Measurements from ENCODE around the gene TRIM41.
"Not testable (repeated sequence)": the region's sequence is repeated elsewhere in the genome, so short reads cannot be mapped to it uniquely, and the experiment has no call there.

Gene TRIM41

GRCh38 chr5:181223058-181223728, at the start of gene TRIM41:
Gene TRIM41, plus strand, starts transcription at chr5:181223281. Its CDS starts 719 bp downstream, at chr5:181224000.
- peak; percentile 98 to 99 for DNase-seq (ENCODE audit: low read depth in 2 of 2)

DNA sequence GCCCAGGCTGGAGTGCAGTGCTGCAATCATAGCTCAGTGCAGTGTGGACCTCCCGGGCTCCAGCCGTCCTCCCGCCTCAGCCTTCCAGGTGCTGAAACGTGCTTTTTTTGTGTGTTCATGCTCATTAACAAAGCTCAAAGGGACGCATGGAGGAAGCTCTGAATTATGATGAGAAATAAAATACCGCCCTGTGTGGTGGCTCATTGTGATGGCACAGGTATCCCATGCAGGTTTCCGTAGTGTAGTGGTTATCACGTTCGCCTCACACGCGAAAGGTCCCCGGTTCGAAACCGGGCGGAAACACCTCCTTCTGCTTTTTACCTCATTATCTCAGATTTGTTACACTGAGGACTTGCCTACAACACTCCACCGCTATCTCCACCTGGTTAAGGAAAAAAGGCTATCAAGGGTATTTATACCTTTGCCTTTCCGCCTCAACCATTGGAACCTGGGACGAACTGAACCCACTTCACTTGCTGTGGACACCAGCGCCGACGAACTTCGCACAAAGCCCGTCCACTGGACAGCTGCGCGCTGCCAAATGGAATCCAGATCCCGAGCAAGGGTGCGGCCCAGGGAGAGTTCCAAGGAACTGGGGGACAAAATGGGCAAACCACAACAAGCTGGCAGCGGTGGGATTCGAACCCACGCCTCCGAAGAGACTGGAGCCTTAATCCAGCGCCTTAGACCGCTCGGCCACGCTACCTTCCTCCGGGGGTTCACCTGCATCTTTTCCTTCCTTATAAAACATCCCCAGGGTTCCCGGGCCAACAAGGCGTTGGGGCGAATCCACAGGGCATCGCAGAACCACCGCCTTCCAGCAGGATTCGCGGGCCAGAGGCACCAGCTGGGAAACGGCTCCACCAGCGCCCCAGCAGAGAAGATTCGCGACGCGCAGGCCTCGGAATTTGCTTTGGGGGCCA, 49.4 kb upstream of the TRIM41 start:
- peak in 1 of 2 donors; percentile 73 for DNase-seq (ENCODE audit: low read depth in 2 of 2)

DNA sequence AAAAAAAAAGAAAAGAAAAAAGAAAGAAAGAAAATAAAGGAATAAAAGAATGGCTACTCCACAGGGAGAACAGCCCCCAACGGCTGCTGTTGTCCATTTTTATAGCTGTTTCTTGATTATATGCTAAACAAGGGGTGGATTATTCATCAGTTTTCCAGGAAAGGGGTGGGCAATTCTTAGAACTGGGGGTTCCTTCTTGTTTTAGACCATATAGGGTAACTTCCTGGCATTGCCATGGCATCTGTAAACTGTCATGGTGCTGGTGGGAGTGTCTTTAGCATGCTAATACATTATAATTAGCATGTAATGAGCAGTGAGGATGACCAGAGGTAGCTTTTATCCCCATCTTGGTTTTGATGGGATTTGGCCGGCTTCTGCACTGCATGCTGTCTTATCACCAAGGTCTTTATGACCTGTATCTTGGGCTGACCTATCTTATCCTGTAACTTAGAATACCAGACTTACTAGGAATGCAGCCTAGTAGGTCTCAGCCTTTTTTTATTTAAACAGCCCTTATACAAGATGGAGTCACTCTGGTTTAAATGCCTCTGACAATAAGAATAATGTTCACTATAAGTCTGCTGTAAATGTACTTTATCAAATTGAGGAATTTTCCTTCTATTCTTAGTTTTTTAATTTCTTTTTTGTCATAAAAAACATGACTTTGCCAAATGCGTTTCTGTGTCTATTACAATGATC, 46.7 kb upstream of the TRIM41 start:
- no peak for DNase-seq (ENCODE audit: low read depth in 2 of 2)

DNA sequence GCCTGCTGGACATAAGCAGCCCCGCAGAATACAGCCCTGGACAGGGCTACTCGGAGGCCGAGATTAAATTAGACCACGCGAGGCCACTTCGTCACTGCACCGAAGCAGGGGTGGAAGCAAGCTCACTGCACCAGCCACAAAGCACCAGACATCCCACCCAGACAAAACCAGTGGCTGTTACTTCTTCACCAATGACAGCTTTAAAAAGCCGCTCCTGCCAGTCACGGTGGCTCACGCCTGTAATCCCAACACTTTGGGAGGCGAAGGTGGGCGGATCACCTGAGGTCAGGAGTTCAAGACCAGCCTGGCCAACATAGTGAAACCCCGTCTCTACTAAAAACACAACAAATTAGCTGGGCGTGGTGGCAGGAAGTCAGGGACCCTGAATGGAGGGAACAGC, 45.5 kb upstream of the TRIM41 start:
- DNase-seq (ENCODE audit: low read depth in 2 of 2): not testable (repeated sequence)

- DNase-seq (ENCODE audit: low read depth in 2 of 2): no peak
Observed at GRCh38 chr5:181181650-181182565, 41.2 kb upstream of the TRIM41 start.

GRCh38 chr5:181182651-181183050, 40.4 kb upstream of the TRIM41 start:
- no peak for DNase-seq (ENCODE audit: low read depth in 2 of 2)

DNA sequence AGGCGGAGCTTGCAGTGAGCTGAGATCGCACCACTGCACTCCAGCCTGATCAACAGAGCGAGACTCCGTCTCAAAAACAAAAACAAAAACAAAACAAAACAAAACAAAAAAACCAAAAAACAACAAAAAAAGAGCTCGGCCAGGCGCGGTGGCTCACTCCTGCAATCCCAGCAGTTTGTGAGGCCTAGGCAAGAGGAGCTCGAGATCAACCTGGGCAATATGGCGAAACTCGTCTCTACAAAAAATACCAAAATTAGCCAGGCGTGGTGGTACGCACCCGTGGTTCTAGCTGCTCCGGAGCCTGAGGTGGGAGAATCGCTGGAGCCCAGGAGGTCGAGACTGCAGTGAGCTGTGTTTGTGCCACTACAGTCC, 38.2 kb upstream of the TRIM41 start:
- no peak for DNase-seq (ENCODE audit: low read depth in 2 of 2)

DNA sequence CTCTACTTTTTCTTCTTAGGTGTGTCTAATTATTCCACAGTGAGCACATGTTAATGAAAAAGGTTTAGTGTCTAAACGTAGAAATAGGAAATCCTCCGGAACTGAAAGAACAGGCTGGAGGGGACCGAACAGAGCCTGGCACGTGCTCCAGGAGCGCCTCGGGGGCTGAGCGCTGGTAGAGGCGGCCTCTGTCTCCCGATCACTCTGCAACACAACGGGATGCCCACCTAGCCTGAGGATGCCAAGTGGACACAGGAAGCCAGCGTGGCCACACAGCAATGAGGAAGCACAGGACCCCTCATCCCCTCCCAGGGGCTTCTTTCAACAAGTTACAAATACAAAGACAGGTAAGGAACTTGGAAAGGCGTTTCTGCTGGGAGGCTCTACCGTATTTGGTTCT, 37.5 kb upstream of the TRIM41 start:
- no peak for DNase-seq (ENCODE audit: low read depth in 2 of 2)

DNA sequence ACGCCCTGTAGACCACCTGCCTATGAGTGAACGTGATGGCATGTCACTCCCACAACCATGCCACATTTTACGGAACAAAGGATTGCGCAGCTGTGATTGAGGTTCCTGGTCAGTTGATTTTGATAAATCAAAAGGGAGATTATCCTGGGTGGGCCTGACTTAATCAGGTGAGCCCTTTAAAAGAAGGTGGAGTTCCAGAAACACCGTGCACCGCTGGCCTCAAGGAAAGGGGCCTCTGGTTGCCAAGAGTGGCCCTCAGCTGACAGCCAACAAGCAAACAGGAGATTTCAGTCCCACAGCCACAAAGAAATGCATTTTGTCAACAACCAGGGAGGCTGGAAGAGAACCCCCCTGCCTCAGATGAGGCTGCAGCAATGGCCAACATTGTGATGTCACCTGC, 37.1 kb upstream of the TRIM41 start:
- DNase-seq (ENCODE audit: low read depth in 2 of 2): no peak

DNA sequence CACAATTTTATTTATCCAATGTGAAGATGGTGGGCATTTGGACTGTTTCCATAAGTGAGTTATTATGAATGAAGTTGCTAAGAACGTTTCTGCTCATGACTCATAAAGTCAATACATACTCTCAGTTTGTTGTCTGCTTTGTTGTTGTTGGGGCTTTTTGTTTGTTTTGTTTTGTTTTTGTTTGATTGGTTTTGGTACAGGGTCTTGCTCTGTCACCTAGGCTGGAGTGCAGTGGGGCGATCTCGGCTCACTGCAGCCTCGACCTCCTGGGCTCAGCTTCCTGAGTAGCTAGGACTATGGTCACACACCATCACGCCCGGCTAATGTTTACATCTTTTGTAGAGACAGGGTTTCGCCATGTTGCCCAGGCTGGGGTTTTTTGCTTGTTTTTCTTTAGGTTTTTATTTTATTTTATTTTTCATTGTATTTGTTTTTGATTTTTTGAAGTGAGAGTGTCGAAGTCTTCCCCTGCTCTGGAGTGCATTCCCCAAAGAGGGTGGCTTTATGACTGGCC, 36.0 kb upstream of the TRIM41 start:
- no peak for DNase-seq (ENCODE audit: low read depth in 2 of 2)

DNA sequence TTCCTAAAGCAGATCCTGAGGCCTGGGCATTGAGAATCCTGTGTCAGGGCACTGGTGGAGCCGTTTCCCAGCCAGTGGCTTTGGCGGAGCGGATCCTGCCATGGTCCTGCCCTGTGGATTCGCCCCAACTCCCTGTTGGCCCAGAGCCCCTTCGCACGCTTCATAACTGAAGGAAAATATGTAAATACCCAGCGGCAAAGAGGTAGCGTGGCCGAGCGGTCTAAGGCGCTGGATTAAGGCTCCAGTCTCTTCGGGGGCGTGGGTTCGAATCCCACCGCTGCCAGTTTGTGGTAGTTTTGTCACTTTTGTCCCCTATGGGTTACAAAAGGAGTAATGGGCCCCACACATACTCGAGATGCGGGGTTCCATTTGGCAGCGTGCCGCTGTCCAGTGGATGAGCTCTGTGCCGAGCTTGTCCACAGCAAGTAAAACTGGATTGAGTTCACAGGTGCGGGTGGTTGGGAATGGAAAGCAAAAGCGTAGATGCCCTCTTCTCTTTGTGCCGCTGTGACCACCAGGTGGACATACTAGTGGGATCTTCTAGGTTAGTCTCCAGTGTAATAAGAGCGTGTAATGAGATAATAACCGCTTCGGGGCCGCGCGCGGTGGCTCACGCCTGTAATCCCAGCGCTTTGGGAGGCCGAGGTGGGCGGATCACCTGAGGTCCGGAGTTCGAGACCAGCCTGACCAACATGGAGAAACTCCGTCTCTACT, 35.4 kb upstream of the TRIM41 start:
- peak; percentile 57 to 78 for DNase-seq (ENCODE audit: low read depth in 2 of 2)

DNA sequence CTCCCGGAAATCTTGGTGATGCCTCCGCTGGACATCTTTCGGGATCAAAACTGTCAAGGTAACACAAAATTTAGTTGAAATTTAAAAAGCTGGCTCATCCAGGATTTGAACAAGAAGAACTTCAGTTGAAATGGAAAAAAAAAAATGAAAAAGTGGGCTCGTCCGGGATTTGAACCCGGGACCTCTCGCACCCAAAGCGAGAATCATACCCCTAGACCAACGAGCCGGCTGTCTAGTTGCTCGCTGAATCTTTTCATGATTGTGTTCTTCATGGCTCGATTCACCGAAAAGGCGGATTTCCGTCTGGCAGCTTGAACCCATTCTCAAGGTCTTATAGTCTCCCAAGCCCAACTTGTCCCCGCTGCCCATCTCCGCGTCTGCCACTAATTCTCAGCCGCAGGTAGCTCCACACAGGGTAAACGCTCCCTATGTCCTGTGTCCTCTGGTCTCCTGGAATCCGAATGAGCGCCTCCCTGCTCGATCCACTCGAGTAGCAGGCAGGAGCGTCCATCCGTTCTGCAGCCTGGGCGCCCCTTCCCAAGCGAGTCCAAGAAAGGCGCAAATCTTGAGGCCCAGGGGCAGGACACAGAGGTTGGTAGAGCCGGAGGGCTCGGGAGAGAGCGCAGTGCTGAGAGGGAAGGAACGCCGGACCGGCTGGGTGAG, 34.2 kb upstream of the TRIM41 start:
- peak; percentile 55 to 79 for DNase-seq (ENCODE audit: low read depth in 2 of 2)

DNA sequence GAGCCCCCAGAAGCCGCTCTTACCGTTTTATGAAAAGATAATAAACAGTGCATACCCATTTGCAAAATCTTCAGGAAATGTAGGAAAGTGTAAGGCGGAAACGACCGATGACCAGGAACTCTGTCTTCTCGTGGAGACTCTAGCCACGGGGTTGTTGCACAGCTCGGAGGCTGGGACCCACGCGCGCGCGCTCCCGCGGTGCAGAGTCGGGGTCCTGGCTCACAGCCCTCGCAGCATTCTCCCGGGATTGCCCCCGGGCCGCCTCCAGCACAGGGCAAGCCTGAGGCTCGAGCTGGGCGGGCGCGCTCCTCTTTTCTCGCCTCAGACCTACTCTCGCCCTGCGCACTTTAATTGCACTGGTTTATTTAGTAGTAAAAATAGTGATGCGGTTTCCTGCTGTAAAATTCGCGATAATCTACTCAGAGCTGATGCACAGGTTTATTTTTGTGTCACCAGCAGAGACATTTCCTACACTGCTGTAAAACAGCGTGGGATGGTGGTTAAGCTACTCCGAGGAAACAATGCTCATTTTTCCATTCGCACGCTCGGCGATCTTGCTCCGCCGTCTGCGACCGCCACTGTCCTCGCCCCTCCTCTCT, 33.6 kb upstream of the TRIM41 start:
- peak in 1 of 2 donors; percentile 58 for DNase-seq (ENCODE audit: low read depth in 2 of 2)

DNA sequence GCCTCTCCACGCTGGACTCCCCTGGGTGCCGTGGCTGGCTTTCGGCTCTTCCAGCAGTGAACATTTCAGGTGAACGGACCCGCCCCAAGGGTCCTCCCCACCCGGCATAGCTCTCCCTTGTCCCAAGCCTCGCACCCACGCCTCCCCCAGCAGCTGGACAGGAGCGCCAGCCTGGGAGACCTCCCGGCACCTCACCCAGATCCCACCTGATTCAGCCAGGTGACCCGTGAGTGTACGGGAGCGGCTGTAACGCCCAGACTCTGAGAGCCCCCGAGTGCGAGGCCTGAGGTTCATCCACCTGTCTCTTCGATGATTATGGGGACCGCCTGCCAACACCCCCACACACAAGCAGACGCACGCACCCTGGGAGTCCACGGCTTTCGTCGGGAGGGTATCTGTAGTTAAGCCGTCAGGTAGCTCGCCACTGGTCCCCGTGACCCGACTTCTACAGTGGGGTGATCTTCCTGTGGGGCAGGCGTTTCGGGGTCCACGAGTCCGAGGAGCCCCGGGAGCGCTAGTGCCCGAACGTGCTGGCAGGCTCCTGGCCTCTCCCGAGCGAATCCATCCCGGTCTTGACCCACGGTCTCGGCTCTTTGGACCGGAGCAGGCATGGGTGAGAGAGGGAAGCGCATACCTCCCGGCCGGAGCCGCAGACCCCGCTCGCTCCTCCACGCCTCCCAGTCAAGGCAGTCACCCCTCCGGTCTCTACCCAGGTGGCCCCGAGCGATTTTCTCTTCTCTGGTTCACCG, 32.9 kb upstream of the TRIM41 start:
- no peak for DNase-seq (ENCODE audit: low read depth in 2 of 2)

GRCh38 chr5:181190711-181191525, 32.2 kb upstream of the TRIM41 start:
- DNase-seq (ENCODE audit: low read depth in 2 of 2): no peak

GRCh38 chr5:181191526-181192336, 31.4 kb upstream of the TRIM41 start:
- DNase-seq (ENCODE audit: low read depth in 2 of 2): peak; percentile 89 to 91

Measured in stimulated activated CD8-positive, alpha-beta memory T cell treated with anti-CD3 and anti-CD28 coated beads, Interleukin-2, amount 100 ng/mL, for 48 hours (primary cell).